K562 (cell line): Measurements from ENCODE around the gene MEX3D. TPM values are rescaled to one million over a fixed set of nuclear protein-coding genes. Genes with fewer than 3 reads are reported as not detected.

ENCODE experiments used
- ARID2 ChIP-seq: fragments of 450-650 bp; IDR thresholded peaks from 2 replicates; pipeline ENCODE4 v1.6.1; 2017; ENCODE audit warnings: antibody characterized with exemption, mild to moderate bottlenecking
- BRCA1 ChIP-seq, 2 experiments: fragments of 450-650 bp in 1 of 2; sonication (generic) in 1 of 2; formaldehyde crosslinking in 1 of 2; IDR thresholded peaks; 2 replicates each; pipeline versions ENCODE4 v1.5.0 to v1.6.1; 2017 to 2020; ENCODE audit warnings: mild to moderate bottlenecking in 1 of 2, missing genetic modification reagents in 1 of 2
- FUS ChIP-seq: fragments of 200-400 bp; formaldehyde crosslinking; optimal IDR thresholded peaks from 2 replicates; pipeline ENCODE3; 2017; ENCODE audit warnings: low read depth, low read length
- HNRNPL ChIP-seq: fragments of 200-400 bp; formaldehyde crosslinking; IDR thresholded peaks from 2 replicates; pipeline ENCODE4 v1.6.1; 2017; ENCODE audit warnings: low read depth, mild to moderate bottlenecking, low read length
- KAT2B ChIP-seq: IDR thresholded peaks from one replicate; pipeline ENCODE4 v1.6.1; 2012; ENCODE audit warnings: low read depth, mild to moderate bottlenecking, control low read depth, inconsistent platforms, low read length, moderate library complexity
- ZFP36 ChIP-seq: fragments of 150-350 bp; IDR thresholded peaks from 2 replicates; pipeline ENCODE4 v1.6.1; 2018; ENCODE audit warnings: low read length, low read depth; ENCODE audit not compliant: partially characterized antibody
- polyA plus RNA-seq, 8 experiments: library from polyadenylated mRNA; depleted of rRNA in 4 of 8; stranded (reverse) in 5 of 8; unstranded in 3 of 8; fragments of >200 nt; fragmentation: Nextera tagmentation in 2 of 8; fragmentation: Illumina TruSeq in 1 of 8; extraction: Ambion mirVana in 2 of 8; extraction: Trizol in 1 of 8; gene quantifications; 2 replicates each; pipeline versions ENCODE4 v1.2.1 to v1.2.3, GENCODE V29; 2011 to 2014; ENCODE audit warnings: inconsistent platforms in 1 of 8, missing spikeins in 1 of 8
- total RNA-seq, 7 experiments: library from RNA; depleted of rRNA in 6 of 7; stranded (reverse); fragments of >200 nt in 6 of 7; fragmentation: Illumina TruSeq in 2 of 7; extraction: Trizol in 2 of 7; gene quantifications; 2 replicates each; pipeline versions ENCODE4 v1.2.1 to v1.2.3, GENCODE V29; 2011 to 2021; ENCODE audit warnings: low replicate concordance in 1 of 7
- TF ChIP-seq, protein P1 (sequence below): fragments of 200-800 bp; sonication (Bioruptor generic); IDR thresholded peaks from 2 replicates; pipeline ENCODE4 v1.6.1; 2016; ENCODE audit warnings: missing genetic modification characterization, missing compliant biosample characterization
- TF ChIP-seq, protein P2 (sequence below): fragments of 250-450 bp; sonication (Bioruptor Pico); IDR thresholded peaks from 2 replicates; pipeline ENCODE4 v1.9.0; 2021; ENCODE audit warnings: mild to moderate bottlenecking, inconsistent platforms
- TF ChIP-seq, protein P3 (sequence below), 2 experiments: fragments of 450-650 bp; IDR thresholded peaks; 2 replicates each; pipeline ENCODE4 v1.6.1; 2016; ENCODE audit warnings: mild to moderate bottlenecking in 2 of 2, borderline replicate concordance in 1 of 2, low read depth in 1 of 2, moderate library complexity in 1 of 2

Gene MEX3D
- total and polyA plus RNA-seq, 9 of the 15 experiments (the other 6 are each of a cell fraction or from before 2014, with no cell fraction given): 1.7 to 39.3 (median 5.7) TPM

DNA sequence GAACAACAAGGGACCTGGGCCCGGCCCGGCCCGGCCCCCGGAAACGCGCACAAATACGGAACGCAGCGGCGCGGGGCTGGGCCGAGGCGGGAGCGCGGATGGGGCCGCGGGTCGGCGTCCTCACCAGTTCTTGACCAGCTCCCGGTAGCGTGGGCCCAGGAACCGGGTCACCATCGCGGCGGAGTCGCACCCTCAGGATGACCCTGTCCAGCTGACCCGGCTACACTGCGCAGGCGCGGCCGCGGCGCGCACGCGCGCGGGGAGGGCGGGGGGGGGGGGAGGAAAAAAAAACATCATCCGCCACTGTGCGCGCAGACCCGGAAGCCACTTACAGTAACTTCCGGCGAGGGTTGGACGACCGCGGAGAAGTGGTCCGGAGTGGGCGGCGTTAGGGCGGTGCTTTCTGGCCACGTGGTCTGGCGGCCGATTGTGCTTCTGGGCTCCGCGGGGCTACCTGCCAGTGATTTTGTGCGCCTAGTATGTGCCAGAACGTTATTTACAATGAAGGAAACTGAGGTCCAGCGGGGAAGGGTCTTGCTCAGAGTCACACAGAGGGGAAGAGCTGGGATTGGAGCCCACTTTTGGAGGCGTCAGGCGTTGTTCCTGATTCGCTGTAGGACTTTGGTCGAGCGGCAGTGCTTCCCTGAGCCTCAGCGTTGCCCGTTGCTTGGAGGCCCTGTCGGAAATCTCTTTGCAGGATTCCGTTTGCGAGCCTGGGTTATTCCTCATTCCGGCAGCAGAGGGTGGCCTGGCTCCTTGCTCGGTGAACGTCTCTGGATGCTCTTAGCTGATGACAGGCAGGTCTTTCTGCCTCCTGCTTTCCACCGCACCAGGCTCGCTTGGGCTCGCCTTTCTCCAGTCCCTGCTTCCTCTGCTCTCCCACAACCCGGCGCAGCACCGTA is 37.4 kb upstream of the MEX3D start, which contains the start of gene UQCR11 (continued):
- TF ChIP-seq ZFP36: no peak
- no peak for TF ChIP-seq HNRNPL
- no peak for TF ChIP-seq FUS
- TF ChIP-seq, protein P1, sequence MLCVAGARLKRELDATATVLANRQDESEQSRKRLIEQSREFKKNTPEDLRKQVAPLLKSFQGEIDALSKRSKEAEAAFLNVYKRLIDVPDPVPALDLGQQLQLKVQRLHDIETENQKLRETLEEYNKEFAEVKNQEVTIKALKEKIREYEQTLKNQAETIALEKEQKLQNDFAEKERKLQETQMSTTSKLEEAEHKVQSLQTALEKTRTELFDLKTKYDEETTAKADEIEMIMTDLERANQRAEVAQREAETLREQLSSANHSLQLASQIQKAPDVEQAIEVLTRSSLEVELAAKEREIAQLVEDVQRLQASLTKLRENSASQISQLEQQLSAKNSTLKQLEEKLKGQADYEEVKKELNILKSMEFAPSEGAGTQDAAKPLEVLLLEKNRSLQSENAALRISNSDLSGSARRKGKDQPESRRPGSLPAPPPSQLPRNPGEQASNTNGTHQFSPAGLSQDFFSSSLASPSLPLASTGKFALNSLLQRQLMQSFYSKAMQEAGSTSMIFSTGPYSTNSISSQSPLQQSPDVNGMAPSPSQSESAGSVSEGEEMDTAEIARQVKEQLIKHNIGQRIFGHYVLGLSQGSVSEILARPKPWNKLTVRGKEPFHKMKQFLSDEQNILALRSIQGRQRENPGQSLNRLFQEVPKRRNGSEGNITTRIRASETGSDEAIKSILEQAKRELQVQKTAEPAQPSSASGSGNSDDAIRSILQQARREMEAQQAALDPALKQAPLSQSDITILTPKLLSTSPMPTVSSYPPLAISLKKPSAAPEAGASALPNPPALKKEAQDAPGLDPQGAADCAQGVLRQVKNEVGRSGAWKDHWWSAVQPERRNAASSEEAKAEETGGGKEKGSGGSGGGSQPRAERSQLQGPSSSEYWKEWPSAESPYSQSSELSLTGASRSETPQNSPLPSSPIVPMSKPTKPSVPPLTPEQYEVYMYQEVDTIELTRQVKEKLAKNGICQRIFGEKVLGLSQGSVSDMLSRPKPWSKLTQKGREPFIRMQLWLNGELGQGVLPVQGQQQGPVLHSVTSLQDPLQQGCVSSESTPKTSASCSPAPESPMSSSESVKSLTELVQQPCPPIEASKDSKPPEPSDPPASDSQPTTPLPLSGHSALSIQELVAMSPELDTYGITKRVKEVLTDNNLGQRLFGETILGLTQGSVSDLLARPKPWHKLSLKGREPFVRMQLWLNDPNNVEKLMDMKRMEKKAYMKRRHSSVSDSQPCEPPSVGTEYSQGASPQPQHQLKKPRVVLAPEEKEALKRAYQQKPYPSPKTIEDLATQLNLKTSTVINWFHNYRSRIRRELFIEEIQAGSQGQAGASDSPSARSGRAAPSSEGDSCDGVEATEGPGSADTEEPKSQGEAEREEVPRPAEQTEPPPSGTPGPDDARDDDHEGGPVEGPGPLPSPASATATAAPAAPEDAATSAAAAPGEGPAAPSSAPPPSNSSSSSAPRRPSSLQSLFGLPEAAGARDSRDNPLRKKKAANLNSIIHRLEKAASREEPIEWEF (CRISPR knock-in tag): no peak
- TF ChIP-seq, protein P2, sequence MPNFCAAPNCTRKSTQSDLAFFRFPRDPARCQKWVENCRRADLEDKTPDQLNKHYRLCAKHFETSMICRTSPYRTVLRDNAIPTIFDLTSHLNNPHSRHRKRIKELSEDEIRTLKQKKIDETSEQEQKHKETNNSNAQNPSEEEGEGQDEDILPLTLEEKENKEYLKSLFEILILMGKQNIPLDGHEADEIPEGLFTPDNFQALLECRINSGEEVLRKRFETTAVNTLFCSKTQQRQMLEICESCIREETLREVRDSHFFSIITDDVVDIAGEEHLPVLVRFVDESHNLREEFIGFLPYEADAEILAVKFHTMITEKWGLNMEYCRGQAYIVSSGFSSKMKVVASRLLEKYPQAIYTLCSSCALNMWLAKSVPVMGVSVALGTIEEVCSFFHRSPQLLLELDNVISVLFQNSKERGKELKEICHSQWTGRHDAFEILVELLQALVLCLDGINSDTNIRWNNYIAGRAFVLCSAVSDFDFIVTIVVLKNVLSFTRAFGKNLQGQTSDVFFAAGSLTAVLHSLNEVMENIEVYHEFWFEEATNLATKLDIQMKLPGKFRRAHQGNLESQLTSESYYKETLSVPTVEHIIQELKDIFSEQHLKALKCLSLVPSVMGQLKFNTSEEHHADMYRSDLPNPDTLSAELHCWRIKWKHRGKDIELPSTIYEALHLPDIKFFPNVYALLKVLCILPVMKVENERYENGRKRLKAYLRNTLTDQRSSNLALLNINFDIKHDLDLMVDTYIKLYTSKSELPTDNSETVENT (CRISPR knock-in tag): no peak
- TF ChIP-seq KAT2B: no peak
- no peak for TF ChIP-seq BRCA1 (IDR thresholded peaks at IDR 0.05)
- no peak for TF ChIP-seq BRCA1 (CRISPR knock-in tag; IDR thresholded peaks at IDR 0.05)
- no peak; the same call in 1 of the 2 replicates for TF ChIP-seq ARID2
- TF ChIP-seq, protein P3, sequence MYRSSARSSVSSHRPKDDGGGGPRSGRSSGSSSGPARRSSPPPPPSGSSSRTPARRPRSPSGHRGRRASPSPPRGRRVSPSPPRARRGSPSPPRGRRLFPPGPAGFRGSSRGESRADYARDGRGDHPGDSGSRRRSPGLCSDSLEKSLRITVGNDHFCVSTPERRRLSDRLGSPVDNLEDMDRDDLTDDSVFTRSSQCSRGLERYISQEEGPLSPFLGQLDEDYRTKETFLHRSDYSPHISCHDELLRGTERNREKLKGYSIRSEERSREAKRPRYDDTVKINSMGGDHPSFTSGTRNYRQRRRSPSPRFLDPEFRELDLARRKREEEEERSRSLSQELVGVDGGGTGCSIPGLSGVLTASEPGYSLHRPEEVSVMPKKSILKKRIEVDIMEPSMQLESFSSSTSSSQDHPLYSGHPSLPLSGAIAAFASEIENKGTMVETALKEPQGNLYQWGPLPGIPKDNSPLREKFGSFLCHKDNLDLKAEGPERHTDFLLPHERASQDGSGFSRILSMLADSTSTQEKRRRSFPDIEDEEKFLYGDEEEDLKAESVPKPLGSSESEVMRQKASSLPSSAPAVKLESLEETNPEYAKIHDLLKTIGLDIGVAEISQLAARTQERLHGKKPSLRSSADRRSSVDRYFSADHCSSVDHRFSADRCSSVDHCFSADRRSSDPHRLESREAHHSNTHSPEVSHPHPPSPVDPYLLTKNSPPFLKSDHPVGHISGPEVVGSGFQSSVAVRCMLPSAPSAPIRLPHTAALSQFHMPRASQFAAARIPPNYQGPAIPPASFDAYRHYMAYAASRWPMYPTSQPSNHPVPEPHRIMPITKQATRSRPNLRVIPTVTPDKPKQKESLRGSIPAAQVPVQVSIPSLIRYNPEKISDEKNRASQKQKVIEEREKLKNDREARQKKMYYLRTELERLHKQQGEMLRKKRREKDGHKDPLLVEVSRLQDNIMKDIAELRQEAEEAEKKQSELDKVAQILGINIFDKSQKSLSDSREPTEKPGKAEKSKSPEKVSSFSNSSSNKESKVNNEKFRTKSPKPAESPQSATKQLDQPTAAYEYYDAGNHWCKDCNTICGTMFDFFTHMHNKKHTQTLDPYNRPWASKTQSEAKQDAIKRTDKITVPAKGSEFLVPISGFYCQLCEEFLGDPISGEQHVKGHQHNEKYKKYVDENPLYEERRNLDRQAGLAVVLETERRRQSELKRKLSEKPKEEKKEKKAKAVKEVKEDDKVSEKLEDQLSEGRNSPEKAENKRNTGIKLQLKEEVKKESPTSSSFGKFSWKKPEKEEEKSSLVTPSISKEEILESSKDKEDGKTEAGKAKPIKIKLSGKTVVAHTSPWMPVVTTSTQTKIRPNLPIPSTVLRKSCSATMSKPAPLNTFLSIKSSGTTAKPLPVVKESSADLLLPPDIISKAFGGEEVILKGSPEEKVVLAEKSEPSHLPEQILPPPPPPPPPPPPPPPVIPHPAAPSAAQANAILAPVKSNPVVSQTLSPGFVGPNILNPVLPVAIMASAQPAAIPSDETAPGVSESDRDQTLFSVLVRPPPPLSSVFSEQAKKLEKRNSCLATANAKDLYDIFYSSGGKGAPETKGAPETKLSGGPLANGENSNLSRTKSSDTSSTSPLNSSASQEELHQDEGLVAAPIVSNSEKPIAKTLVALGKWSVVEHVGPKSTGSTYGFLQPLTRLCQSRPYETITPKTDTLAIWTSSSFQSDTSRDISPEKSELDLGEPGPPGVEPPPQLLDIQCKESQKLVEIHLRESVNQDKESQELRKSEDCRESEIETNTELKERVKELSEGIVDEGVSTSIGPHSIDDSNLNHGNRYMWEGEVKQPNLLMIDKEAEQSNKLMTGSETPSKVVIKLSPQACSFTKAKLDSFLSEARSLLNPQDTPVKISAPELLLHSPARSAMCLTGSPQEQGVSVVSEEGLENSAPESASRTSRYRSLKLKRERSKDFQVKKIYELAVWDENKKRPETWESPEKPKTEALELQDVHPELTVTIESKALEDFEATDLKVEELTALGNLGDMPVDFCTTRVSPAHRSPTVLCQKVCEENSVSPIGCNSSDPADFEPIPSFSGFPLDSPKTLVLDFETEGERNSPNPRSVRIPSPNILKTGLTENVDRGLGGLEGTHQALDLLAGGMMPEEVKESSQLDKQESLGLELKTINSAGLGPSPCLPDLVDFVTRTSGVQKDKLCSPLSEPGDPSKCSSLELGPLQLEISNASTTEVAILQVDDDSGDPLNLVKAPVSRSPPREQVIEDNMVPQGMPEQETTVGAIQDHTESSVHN (IDR thresholded peaks at IDR 0.05; ENCODE audit: borderline replicate concordance in 1 of 2, low read depth in 1 of 2): no peak
